Erythroblast (primary cell): Measurements from ENCODE around the gene TADA2A.

ENCODE experiments used
- GATA1 ChIP-seq: IDR thresholded peaks from 2 replicates; pipeline ENCODE4 v1.6.1; 2011; ENCODE audit warnings: low read depth, mild to moderate bottlenecking, control low read depth, low read length, moderate library complexity
- POLR2A ChIP-seq: IDR thresholded peaks from 2 replicates; pipeline ENCODE4 v1.6.1; 2011; ENCODE audit warnings: mild to moderate bottlenecking, low read length

GRCh38 chr17:37391146-37391545 lies 15.5 kb upstream of the TADA2A start:
- TF ChIP-seq POLR2A (no peak), GATA1 (no peak)
